Measurements from ENCODE around the gene LHX4.

LHX4 gene

GRCh38 chr1:180279651-180280050 is 49.6 kb downstream of the LHX4 start:
- no peak overlapping the region for H3K27ac ChIP-seq
- TF ChIP-seq CTCF (IDR thresholded peaks at IDR 0.05) (no peak), ZFX (IDR thresholded peaks at IDR 0.05; ENCODE audit: borderline replicate concordance) (no peak)

GRCh38 chr1:180280617-180281016 is 50.6 kb downstream of the LHX4 start:
- H3K27ac ChIP-seq = no peak overlapping the region
- TF ChIP-seq ZFX (IDR thresholded peaks at IDR 0.05; ENCODE audit: borderline replicate concordance) (no peak), CTCF (IDR thresholded peaks at IDR 0.05) (no peak)

GRCh38 chr1:180281490-180281889 is 51.4 kb downstream of the LHX4 start:
- no peak overlapping the region for H3K27ac ChIP-seq
- no peak for TF ChIP-seq ZFX (IDR thresholded peaks at IDR 0.05; ENCODE audit: borderline replicate concordance)
- no peak for TF ChIP-seq CTCF (IDR thresholded peaks at IDR 0.05)

GRCh38 chr1:180282401-180283044 is 52.5 kb downstream of the LHX4 start:
- no peak overlapping the region for H3K27ac ChIP-seq
- TF ChIP-seq ZFX (IDR thresholded peaks at IDR 0.05; ENCODE audit: borderline replicate concordance) = no peak
- no peak for TF ChIP-seq CTCF (IDR thresholded peaks at IDR 0.05)

GRCh38 chr1:180283098-180283497 is 53.0 kb downstream of the LHX4 start:
- TF ChIP-seq CTCF (IDR thresholded peaks at IDR 0.05) (no peak), ZFX (IDR thresholded peaks at IDR 0.05; ENCODE audit: borderline replicate concordance) (no peak)
- no peak overlapping the region for H3K27ac ChIP-seq

- no peak for TF ChIP-seq CTCF (IDR thresholded peaks at IDR 0.05)
- TF ChIP-seq ZFX (IDR thresholded peaks at IDR 0.05; ENCODE audit: borderline replicate concordance) = no peak
- no peak overlapping the region for H3K27ac ChIP-seq
These were observed 56.4 kb downstream of the LHX4 start for GRCh38 chr1:180286417-180286816.

GRCh38 chr1:180287988-180288705 is 58.1 kb downstream of the LHX4 start:
- H3K27ac ChIP-seq = no peak overlapping the region

More at GRCh38 chr1:180287988-180288705, 58.1 kb downstream of the LHX4 start:
- no peak for TF ChIP-seq ZFX (IDR thresholded peaks at IDR 0.05; ENCODE audit: borderline replicate concordance)
- no peak for TF ChIP-seq CTCF (IDR thresholded peaks at IDR 0.05)
